ENCODE results near the gene ELOVL6.

The ELOVL6 gene

DNA sequence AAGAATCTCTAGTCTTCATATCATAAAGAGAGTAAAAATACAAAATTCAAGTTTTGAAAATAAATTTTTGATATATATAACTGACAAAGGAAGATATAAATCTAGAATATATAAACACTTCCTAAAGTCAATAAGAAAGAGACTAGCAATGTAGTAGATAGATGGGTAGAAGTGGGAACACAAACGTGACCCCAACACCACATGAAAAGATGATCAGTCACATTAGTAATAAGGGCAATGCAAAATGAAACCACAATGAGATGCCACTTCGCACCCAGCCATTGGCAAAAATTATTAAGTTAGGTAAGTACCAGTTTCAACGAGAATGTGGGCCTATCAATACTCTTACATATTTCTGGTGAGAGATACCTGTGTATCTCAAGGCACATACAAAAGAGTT, 179.3 kb downstream of the ELOVL6 start:
- TF ChIP-seq, protein P1, sequence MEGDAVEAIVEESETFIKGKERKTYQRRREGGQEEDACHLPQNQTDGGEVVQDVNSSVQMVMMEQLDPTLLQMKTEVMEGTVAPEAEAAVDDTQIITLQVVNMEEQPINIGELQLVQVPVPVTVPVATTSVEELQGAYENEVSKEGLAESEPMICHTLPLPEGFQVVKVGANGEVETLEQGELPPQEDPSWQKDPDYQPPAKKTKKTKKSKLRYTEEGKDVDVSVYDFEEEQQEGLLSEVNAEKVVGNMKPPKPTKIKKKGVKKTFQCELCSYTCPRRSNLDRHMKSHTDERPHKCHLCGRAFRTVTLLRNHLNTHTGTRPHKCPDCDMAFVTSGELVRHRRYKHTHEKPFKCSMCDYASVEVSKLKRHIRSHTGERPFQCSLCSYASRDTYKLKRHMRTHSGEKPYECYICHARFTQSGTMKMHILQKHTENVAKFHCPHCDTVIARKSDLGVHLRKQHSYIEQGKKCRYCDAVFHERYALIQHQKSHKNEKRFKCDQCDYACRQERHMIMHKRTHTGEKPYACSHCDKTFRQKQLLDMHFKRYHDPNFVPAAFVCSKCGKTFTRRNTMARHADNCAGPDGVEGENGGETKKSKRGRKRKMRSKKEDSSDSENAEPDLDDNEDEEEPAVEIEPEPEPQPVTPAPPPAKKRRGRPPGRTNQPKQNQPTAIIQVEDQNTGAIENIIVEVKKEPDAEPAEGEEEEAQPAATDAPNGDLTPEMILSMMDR (conservative IDR thresholded peaks at IDR 0.05; ENCODE audit: low read depth, low read length) = no peak
- DNase-seq (ENCODE audit: low read depth) = no peak
- H3K4me3 ChIP-seq (ENCODE audit: low read length) = no peak overlapping the region

DNA sequence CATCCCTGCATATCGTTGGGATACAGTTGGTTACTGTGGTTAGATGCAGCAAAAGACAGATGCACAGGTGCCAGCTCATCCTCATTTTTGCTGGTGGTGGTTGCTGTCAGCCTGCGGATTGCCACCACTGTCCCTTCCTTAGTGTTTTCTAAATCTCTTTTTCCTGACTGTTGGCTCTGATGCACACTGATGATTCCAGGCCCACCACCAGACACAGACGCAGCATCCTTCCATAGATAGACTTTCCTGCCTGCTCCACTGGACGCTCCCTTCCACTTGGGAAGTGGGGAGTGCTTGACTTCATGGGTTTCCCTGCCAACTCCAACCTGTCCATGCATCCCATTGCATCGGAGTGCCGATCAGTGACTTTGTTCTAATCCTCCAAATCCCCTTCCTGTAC, 184.2 kb downstream of the ELOVL6 start:
- TF ChIP-seq, protein P1 (conservative IDR thresholded peaks at IDR 0.05; ENCODE audit: low read depth, low read length) = no peak
- no peak for DNase-seq (ENCODE audit: low read depth)
- no peak overlapping the region for H3K4me3 ChIP-seq (ENCODE audit: low read length)

DNA sequence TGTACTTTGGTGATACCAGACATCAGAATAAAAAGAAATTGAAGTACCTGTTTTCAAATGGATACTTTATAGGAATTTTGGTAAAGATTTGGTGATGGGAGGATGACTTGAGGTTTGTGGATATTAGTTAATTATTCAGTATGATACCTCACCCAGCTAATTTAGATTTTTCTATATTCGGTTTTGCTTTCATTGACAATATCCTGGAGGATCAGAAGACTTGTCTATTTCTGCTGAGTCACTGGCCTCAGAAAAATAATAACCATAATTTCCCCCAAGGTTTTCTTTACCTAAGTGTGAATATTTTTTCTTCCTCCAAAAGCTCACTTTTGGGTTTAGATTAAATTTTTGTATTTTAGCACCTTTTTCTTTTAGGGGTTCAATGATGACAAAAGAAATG, 185.5 kb downstream of the ELOVL6 start:
- DNase-seq (ENCODE audit: low read depth) = no peak
- TF ChIP-seq, protein P1 (conservative IDR thresholded peaks at IDR 0.05; ENCODE audit: low read depth, low read length) = no peak
- no peak overlapping the region for H3K4me3 ChIP-seq (ENCODE audit: low read length)

DNA sequence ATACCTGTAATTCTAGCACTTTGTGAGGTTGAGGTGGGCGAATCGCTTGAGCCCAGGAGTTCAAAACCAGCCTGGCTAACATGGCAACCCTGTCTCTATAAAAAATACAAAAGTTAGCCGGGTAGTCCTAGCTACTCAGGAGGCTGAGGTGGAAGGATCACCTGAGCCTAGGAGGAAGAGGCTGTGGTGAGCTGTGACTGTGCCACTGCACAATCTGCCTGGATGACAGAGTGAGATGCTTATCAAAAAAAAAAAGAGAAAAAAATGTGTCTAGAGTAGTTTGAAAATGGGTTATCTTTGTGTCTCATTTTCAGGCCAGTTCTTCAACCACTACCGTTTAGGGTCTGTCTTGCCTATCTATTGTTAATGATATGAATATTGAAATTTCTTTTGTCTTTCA, 187.6 kb downstream of the ELOVL6 start:
- TF ChIP-seq, protein P1 (conservative IDR thresholded peaks at IDR 0.05; ENCODE audit: low read depth, low read length) = no peak
- no peak overlapping the region for H3K4me3 ChIP-seq (ENCODE audit: low read length)
- DNase-seq (ENCODE audit: low read depth) = no peak

DNA sequence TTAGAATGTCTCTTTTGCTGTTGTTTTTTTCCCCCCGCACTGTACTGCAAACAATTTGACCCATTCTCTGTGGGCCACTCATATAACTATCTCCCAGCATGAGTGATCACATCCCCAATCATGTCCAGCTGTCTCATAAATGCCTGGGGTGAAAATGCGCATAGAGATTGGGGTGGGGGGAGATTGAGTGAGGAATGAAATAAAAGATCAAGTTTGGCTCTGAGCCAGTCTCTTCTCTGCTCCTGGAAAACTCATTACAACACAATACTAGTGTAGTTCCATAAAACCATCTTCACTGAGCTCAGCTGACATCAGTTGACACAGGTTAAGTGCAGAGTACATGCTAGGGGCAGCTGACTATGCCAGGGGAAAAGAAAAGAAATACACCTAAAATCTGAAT, 188.9 kb downstream of the ELOVL6 start:
- no peak overlapping the region for H3K4me3 ChIP-seq (ENCODE audit: low read length)
- DNase-seq (ENCODE audit: low read depth) = no peak
- TF ChIP-seq, protein P1 (conservative IDR thresholded peaks at IDR 0.05; ENCODE audit: low read depth, low read length) = no peak

DNA sequence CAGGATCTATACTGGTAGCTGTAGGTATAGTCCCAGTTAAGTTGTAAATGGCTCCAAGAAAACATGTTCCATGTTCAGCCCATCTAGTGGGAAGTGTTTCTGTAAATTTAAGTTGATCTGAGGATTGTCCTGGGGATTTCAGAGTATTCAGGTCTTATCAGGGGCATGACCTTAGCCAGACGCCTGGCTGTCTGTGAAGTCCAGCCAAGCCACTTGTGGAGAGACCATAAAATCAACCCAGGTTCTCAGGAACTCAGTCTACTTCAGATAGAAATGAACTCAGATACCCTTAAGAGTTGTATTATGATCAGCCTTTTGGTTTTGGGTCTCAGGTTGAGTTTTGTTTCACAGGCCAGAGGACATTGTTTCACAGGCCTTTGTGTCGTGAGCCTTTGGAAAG, 189.9 kb downstream of the ELOVL6 start:
- TF ChIP-seq, protein P1 (conservative IDR thresholded peaks at IDR 0.05; ENCODE audit: low read depth, low read length) = no peak
- no peak for DNase-seq (ENCODE audit: low read depth)
- no peak overlapping the region for H3K4me3 ChIP-seq (ENCODE audit: low read length)

DNA sequence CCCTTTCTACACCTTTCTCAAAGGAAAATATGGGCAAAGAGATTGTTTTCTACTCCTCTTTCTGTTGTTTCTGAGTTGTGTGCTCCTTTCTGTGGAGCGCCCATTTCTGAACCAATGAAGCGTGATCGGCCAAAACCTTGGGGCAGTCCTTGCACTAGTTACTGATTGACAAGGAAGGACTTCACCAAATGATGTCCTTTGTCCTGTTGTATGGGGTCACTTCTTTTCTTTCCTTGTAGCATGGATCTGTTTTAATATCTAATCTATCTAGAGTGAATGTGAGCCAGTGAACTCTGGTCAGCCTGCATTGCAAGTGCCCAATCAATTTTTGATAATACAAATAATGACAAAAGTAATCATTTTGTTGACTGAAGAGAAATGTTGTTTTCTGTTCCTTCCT, 191.2 kb downstream of the ELOVL6 start:
- DNase-seq (ENCODE audit: low read depth) = no peak
- TF ChIP-seq, protein P1 (conservative IDR thresholded peaks at IDR 0.05; ENCODE audit: low read depth, low read length) = no peak
- no peak overlapping the region for H3K4me3 ChIP-seq (ENCODE audit: low read length)

Data from retinal pigment epithelial cell (primary cell).